Measurements from ENCODE around the gene KCNQ1.

Gene KCNQ1

DNA sequence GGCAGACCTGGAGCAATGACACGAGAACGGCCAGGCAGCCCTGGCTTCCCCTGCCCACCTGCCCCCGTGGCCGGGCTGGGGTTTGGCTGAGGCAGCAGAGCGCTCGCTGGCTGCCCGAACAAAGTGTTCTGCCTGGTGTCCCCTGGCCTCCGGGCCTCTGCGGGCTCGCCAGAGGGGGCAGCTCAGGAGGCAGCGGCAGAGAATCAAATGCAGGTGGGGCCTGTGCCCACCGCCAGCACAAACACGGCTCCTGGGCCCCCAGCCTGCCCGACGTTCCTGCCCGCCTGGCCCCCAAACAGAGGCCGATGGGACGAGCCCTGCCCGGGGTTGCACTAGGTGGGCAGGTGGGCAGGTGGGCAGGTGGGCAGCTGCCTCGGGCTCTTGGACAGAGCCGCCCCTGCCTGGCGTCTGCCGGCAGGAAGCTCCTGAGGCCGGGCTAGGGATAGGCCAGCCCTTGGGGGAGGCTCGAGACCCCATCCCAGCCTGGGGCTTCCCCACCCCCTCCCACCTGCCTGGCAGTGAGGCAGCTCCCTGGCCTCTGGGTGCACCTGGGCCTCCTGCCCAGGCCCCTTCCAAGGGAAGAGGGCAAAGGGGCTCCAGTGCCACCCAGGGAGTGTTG is 394.0 kb downstream of the KCNQ1 start:
- no peak overlapping the region for H3K4me3 ChIP-seq (ENCODE audit: low read length, poor library complexity, severe bottlenecking)
- TF ChIP-seq, protein P1, sequence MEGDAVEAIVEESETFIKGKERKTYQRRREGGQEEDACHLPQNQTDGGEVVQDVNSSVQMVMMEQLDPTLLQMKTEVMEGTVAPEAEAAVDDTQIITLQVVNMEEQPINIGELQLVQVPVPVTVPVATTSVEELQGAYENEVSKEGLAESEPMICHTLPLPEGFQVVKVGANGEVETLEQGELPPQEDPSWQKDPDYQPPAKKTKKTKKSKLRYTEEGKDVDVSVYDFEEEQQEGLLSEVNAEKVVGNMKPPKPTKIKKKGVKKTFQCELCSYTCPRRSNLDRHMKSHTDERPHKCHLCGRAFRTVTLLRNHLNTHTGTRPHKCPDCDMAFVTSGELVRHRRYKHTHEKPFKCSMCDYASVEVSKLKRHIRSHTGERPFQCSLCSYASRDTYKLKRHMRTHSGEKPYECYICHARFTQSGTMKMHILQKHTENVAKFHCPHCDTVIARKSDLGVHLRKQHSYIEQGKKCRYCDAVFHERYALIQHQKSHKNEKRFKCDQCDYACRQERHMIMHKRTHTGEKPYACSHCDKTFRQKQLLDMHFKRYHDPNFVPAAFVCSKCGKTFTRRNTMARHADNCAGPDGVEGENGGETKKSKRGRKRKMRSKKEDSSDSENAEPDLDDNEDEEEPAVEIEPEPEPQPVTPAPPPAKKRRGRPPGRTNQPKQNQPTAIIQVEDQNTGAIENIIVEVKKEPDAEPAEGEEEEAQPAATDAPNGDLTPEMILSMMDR (conservative IDR thresholded peaks at IDR 0.05; ENCODE audit: low read length) = no peak
- no peak for TF ChIP-seq EZH2phosphoT487 (IDR thresholded peaks at IDR 0.05; ENCODE audit: borderline replicate concordance)
- H4K20me1 ChIP-seq (ENCODE audit: insufficient read depth, low read length, poor library complexity, severe bottlenecking) = no peaks in the 10 kb centered on the region
- no peak overlapping the region for H3K9ac ChIP-seq (ENCODE audit: low read depth, low read length, poor library complexity, severe bottlenecking)
- no peak overlapping the region for H3K4me2 ChIP-seq (ENCODE audit: low read depth, low read length, poor library complexity, severe bottlenecking)
- H3K9me3 ChIP-seq (ENCODE audit: insufficient read depth, low read depth, low read length) = no peaks in the 10 kb centered on the region
- no peak overlapping the region for H2AFZ ChIP-seq (ENCODE audit: low read length)
- H3F3A ChIP-seq (ENCODE audit: low read depth) = no peaks in the 10 kb centered on the region
- H3K27me3 ChIP-seq (ENCODE audit: insufficient read depth, low read length, poor library complexity, severe bottlenecking) = no peaks in the 10 kb centered on the region
- H3K9me2 ChIP-seq (replicated peaks; ENCODE audit: low read depth, low read length) = no peaks in the 10 kb centered on the region
- no peaks in the 10 kb centered on the region for H3K36me3 ChIP-seq (ENCODE audit: insufficient read depth, low read length)
- peaks cover 10% of the 10 kb centered on the region for H3K4me1 ChIP-seq (ENCODE audit: insufficient read depth, low read length, poor library complexity, severe bottlenecking)
- no peaks in the 10 kb centered on the region for H3K79me2 ChIP-seq (ENCODE audit: insufficient read depth, low read length)

DNA sequence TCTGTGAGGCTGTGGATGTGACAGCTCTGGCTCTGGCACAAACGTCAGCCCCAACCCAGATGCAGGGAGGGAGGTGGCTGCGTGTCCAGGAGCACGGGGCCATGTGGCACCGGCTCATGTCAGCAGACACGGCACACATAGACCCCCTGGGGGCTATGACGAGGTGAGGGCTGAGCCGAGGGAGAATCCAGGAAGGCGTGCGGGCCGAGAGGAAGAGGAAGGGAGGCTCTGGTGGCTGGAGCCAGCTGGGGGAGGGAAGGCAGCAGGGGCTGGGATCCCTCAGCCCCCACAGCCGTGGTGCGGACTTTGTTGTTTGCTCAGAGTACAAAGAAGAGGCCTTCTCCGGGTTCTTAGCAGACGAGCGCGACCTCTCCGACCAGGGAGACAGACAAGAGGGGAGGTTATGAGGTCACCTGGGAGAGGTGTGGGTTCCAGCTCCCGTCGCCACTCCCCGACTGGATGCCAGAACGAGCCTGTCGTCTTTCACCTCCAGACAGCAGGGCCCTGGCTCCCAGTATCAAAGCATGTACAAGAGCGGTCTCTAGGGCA is 394.7 kb downstream of the KCNQ1 start:
- peaks cover 17% of the 10 kb centered on the region for H3K4me1 ChIP-seq (ENCODE audit: insufficient read depth, low read length, poor library complexity, severe bottlenecking)
- H3F3A ChIP-seq (ENCODE audit: low read depth) = no peaks in the 10 kb centered on the region
- H2AFZ ChIP-seq (ENCODE audit: low read length) = no peak overlapping the region
- H3K9me3 ChIP-seq (ENCODE audit: insufficient read depth, low read depth, low read length) = no peaks in the 10 kb centered on the region
- no peak overlapping the region for H3K4me2 ChIP-seq (ENCODE audit: low read depth, low read length, poor library complexity, severe bottlenecking)
- H4K20me1 ChIP-seq (ENCODE audit: insufficient read depth, low read length, poor library complexity, severe bottlenecking) = no peaks in the 10 kb centered on the region
- H3K4me3 ChIP-seq (ENCODE audit: low read length, poor library complexity, severe bottlenecking) = no peak overlapping the region
- TF ChIP-seq, protein P1 (conservative IDR thresholded peaks at IDR 0.05; ENCODE audit: low read length) = no peak
- no peak overlapping the region for H3K9ac ChIP-seq (ENCODE audit: low read depth, low read length, poor library complexity, severe bottlenecking)
- no peaks in the 10 kb centered on the region for H3K27me3 ChIP-seq (ENCODE audit: insufficient read depth, low read length, poor library complexity, severe bottlenecking)
- H3K79me2 ChIP-seq (ENCODE audit: insufficient read depth, low read length) = no peaks in the 10 kb centered on the region
- H3K9me2 ChIP-seq (replicated peaks; ENCODE audit: low read depth, low read length) = no peaks in the 10 kb centered on the region
- no peaks in the 10 kb centered on the region for H3K36me3 ChIP-seq (ENCODE audit: insufficient read depth, low read length)

DNA sequence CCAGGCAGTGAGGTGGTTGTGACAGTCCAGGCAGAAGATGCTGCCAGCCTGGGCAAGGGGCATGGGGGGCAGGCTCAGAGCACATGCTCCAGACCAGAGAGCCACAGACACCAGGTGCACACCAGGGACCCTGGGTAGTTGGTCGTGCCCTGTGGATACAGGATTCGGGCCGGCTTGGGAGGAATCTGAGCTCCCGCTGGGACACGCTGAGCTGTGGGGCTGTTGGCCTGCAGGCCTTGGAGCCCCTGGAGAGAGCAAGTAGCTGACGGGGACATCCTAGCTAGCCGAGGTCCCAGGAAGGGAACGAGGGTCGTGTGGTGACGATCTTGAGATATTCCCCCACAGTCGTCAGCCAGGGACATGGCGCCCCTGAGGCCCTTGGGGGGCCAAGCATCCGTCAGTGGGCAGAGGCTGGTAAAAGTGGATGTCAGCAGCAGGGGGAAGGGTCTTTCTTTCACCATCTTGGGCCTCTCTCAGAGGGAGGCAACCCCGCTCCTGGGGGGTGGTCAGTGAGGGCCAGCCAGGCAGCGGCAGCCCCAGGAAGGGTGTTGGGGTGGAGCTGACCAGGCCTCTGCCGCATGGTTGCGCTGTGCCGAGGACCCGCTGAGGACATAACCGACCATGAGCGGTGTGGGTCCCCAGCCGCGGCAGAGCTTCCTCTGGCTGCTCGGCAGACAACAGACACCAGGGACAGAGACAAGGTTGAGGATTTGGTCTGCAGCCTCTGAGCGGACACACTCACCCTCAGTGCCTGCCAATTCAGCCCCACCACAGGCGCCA is 396.8 kb downstream of the KCNQ1 start:
- H3K9me3 ChIP-seq (ENCODE audit: insufficient read depth, low read depth, low read length) = no peaks in the 10 kb centered on the region
- H3K79me2 ChIP-seq (ENCODE audit: insufficient read depth, low read length) = no peaks in the 10 kb centered on the region
- no peaks in the 10 kb centered on the region for H3K9me2 ChIP-seq (replicated peaks; ENCODE audit: low read depth, low read length)
- no peak overlapping the region for H2AFZ ChIP-seq (ENCODE audit: low read length)
- H3K4me3 ChIP-seq (ENCODE audit: low read length, poor library complexity, severe bottlenecking) = no peak overlapping the region
- no peak overlapping the region for H3K9ac ChIP-seq (ENCODE audit: low read depth, low read length, poor library complexity, severe bottlenecking)
- no peaks in the 10 kb centered on the region for H3K36me3 ChIP-seq (ENCODE audit: insufficient read depth, low read length)
- peaks cover 36% of the 10 kb centered on the region for H3K4me1 ChIP-seq (ENCODE audit: insufficient read depth, low read length, poor library complexity, severe bottlenecking)
- no peaks in the 10 kb centered on the region for H3F3A ChIP-seq (ENCODE audit: low read depth)
- no peaks in the 10 kb centered on the region for H3K27me3 ChIP-seq (ENCODE audit: insufficient read depth, low read length, poor library complexity, severe bottlenecking)
- no peak overlapping the region for H3K4me2 ChIP-seq (ENCODE audit: low read depth, low read length, poor library complexity, severe bottlenecking)
- no peak for TF ChIP-seq EZH2phosphoT487 (IDR thresholded peaks at IDR 0.05; ENCODE audit: borderline replicate concordance)
- TF ChIP-seq, protein P1 (conservative IDR thresholded peaks at IDR 0.05; ENCODE audit: low read length) = no peak
- no peaks in the 10 kb centered on the region for H4K20me1 ChIP-seq (ENCODE audit: insufficient read depth, low read length, poor library complexity, severe bottlenecking)

All from Loucy (cell line).